A673 (cell line): ENCODE data around the gene TRAPPC6A. TPM values are rescaled to one million over a fixed set of nuclear protein-coding genes. Genes with fewer than 3 reads are reported as not detected.

Experiments
- BruUV-seq: library from RNA; stranded (reverse); fragments of 400-500 nt; replicated peaks from 2 replicates; lab custom pipeline; 2021; lab: Mats Ljungman, UMichigan
- CTCF ChIA-PET: fragments of 300-600 bp; sonication (Branson Sonifier 250); formaldehyde crosslinking; loops from one replicate; lab custom pipeline; 2022; ENCODE audit warnings: antibody characterized with exemption; lab: Charles Lee
- POLR2A ChIA-PET: fragments of 300-600 bp; sonication (Branson Sonifier 250); formaldehyde crosslinking; loops from one replicate; lab custom pipeline; 2022; ENCODE audit warnings: antibody characterized with exemption; ENCODE audit not compliant: low non-redundant PET; lab: Charles Lee
- DNase-seq: peaks from one replicate; pipeline ENCODE4 v3.0.0-alpha.2; 2015; ENCODE audit warnings: low spot score
- H3K27ac ChIP-seq: fragments of 200-600 bp; sonication (generic); 2 replicates; pipeline ENCODE4 v1.5.1; 2016; ENCODE audit warnings: mixed run types, low read depth, mild to moderate bottlenecking, mixed read lengths, antibody characterized with exemption, low read length; ENCODE audit not compliant: poor library complexity, severe bottlenecking
- H3K27me3 ChIP-seq: fragments of 200-600 bp; sonication (generic); replicated peaks from 2 replicates; pipeline ENCODE4 v1.6.1; 2017; ENCODE audit warnings: mixed run types, low read depth, mild to moderate bottlenecking, mixed read lengths, antibody characterized with exemption, low read length; ENCODE audit not compliant: insufficient read depth, poor library complexity
- H3K36me3 ChIP-seq: fragments of 200-600 bp; sonication (generic); 2 replicates; pipeline ENCODE4 v1.6.1; 2016; ENCODE audit warnings: mixed run types, mild to moderate bottlenecking, mixed read lengths, antibody characterized with exemption, low read length; ENCODE audit not compliant: insufficient read depth, poor library complexity, severe bottlenecking
- H3K4me1 ChIP-seq: fragments of 200-600 bp; sonication (generic); 2 replicates; pipeline ENCODE4 v1.6.1; 2017; ENCODE audit warnings: mixed run types, mild to moderate bottlenecking, mixed read lengths, antibody characterized with exemption, low read length; ENCODE audit not compliant: insufficient read depth, poor library complexity, severe bottlenecking
- H3K4me3 ChIP-seq: fragments of 200-600 bp; sonication (generic); 2 replicates; pipeline ENCODE4 v1.5.1; 2016; ENCODE audit warnings: low read depth, mixed run types, mild to moderate bottlenecking, mixed read lengths, low read length; ENCODE audit not compliant: poor library complexity, severe bottlenecking
- H3K9me3 ChIP-seq: fragments of 200-600 bp; sonication (generic); 2 replicates; pipeline ENCODE4 v1.6.1; 2016; ENCODE audit warnings: mixed run types, low read depth, mild to moderate bottlenecking, mixed read lengths, antibody characterized with exemption, low read length; ENCODE audit not compliant: poor library complexity, severe bottlenecking
- EZH2 ChIP-seq: fragments of 200-600 bp; sonication (generic); IDR thresholded peaks from 2 replicates; pipeline ENCODE4 v1.6.1; 2017; ENCODE audit warnings: borderline replicate concordance, low read depth, mild to moderate bottlenecking, mixed read lengths, antibody characterized with exemption, low read length; ENCODE audit not compliant: poor library complexity, severe bottlenecking
- intact Hi-C: fragments of 100-400 bp; cut with micrococcal nuclease; formaldehyde crosslinking; loops from one replicate; pipeline ENCODE4 v1.10.0; 2022; ENCODE audit not compliant: unreplicated experiment
- total RNA-seq: library from RNA; stranded (reverse); gene quantifications from 2 replicates; pipeline ENCODE4 v1.2.3, GENCODE V29; 2021
- TF ChIP-seq, protein P1 (sequence below): fragments of 300-800, 200-600 bp; sonication (generic); conservative IDR thresholded peaks from 2 replicates; pipeline ENCODE4 v1.5.1; 2017; ENCODE audit warnings: low read depth, mild to moderate bottlenecking, antibody characterized with exemption, low read length, moderate library complexity, mixed read lengths

The TRAPPC6A gene
- total RNA-seq, 1 experiment from 2014 or later = 5.8 TPM

DNA sequence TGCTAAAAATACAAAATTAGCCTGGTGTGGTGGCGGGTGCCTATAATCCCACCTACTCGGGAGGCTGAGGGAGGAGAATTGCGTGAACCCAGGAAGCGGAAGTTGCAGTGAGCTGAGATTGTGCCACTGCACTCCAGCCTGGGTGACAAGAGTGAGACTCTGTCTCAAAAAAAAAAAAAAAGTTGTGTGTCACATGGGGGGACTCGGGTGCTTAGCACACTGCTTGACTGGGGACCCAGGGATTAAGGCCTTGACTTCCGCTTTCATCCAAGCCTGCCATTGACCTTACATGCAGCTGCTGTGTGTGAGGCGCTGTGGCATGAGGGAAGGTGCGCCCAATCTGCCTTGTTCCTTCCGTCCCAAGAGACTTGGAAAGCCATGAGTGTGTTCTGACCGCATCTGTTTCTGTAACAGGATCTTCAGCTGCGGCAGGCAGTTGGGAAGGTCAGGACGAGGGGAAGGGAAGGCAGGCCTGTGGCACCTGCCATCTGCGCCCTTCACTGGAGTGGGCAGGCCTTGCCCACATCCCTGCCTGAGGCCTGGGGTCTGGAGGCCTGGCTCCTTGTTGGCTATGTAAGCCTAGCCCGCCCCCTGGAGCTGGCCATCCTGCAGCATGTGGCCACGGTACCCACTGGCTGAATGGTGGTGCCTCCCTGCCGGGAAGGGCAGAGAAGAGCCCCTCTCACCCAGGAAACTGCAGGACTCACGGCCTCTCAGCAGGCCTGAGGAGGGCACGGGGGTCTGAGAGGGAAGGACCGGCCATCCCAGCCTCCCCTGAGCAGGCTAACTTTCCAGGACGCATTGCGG lies 62.0 kb downstream of the TRAPPC6A start:
- BruUV-seq = no TSS peak
- Histone ChIP-seq H3K27me3 (no peaks in the 10 kb centered on the region), H3K4me3 (no peak overlapping the region), H3K36me3 (no peaks in the 10 kb centered on the region), H3K4me1 (no peaks in the 10 kb centered on the region), H3K27ac (no peak overlapping the region), H3K9me3 (no peaks in the 10 kb centered on the region)
- no peak for DNase-seq
- intact Hi-C loops = no loop called here
- ChIA-PET CTCF (interaction anchor here (0.6 kb wide), 1 partner anchor 216 kb away, joined by 4 read pairs; no protein-coding TSS in a partner anchor), POLR2A (no interaction called here)
- TF ChIP-seq, protein P1, sequence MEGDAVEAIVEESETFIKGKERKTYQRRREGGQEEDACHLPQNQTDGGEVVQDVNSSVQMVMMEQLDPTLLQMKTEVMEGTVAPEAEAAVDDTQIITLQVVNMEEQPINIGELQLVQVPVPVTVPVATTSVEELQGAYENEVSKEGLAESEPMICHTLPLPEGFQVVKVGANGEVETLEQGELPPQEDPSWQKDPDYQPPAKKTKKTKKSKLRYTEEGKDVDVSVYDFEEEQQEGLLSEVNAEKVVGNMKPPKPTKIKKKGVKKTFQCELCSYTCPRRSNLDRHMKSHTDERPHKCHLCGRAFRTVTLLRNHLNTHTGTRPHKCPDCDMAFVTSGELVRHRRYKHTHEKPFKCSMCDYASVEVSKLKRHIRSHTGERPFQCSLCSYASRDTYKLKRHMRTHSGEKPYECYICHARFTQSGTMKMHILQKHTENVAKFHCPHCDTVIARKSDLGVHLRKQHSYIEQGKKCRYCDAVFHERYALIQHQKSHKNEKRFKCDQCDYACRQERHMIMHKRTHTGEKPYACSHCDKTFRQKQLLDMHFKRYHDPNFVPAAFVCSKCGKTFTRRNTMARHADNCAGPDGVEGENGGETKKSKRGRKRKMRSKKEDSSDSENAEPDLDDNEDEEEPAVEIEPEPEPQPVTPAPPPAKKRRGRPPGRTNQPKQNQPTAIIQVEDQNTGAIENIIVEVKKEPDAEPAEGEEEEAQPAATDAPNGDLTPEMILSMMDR = no peak
- no peak for TF ChIP-seq EZH2

GRCh38 chr19:45114116-45114515 lies 63.9 kb downstream of the TRAPPC6A start:
- intact Hi-C loops = no loop called here
- CTCF ChIA-PET = no interaction called here
- no peaks in the 10 kb centered on the region for H3K36me3 ChIP-seq
- DNase-seq = no peak
- no peak overlapping the region for H3K4me3 ChIP-seq
- H3K4me1 ChIP-seq = no peaks in the 10 kb centered on the region
- POLR2A ChIA-PET = no interaction called here
- no peak overlapping the region for H3K27ac ChIP-seq
- H3K9me3 ChIP-seq = no peaks in the 10 kb centered on the region
- H3K27me3 ChIP-seq = no peaks in the 10 kb centered on the region
- no peak for TF ChIP-seq EZH2
- TF ChIP-seq, protein P1 = no peak
- no TSS peak for BruUV-seq

GRCh38 chr19:45113628-45114027 lies 64.4 kb downstream of the TRAPPC6A start:
- BruUV-seq = no TSS peak
- intact Hi-C loops = no loop called here

More at GRCh38 chr19:45113628-45114027, 64.4 kb downstream of the TRAPPC6A start:
- DNase-seq = no peak
- Histone ChIP-seq H3K27me3 (no peaks in the 10 kb centered on the region), H3K4me1 (no peaks in the 10 kb centered on the region), H3K9me3 (no peaks in the 10 kb centered on the region), H3K27ac (no peak overlapping the region), H3K4me3 (no peak overlapping the region), H3K36me3 (no peaks in the 10 kb centered on the region)
- CTCF ChIA-PET = no interaction called here
- POLR2A ChIA-PET = no interaction called here
- TF ChIP-seq, protein P1 = no peak
- no peak for TF ChIP-seq EZH2

Other genes starting within 250 kb of the TRAPPC6A start
- not detected in 2 replicates for gene APOC4, start 236.0 kb downstream of the TRAPPC6A start, total RNA-seq
- not detected in 2 replicates for gene APOC2, start 232.2 kb downstream of the TRAPPC6A start, total RNA-seq
- gene CLPTM1, start 222.9 kb downstream of the TRAPPC6A start, total RNA-seq = 135 and 138 TPM in 2 replicates
- gene RELB, start 176.8 kb downstream of the TRAPPC6A start, total RNA-seq = 11.9 and 13.1 TPM in 2 replicates
- gene CLASRP, start 139.2 kb downstream of the TRAPPC6A start, total RNA-seq = 104 and 109 TPM in 2 replicates
- gene ZNF296, start 101.8 kb downstream of the TRAPPC6A start, total RNA-seq = 2.9 and 3.0 TPM in 2 replicates
- gene GEMIN7, start 99.0 kb downstream of the TRAPPC6A start, total RNA-seq = 34.0 and 34.5 TPM in 2 replicates
- gene PPP1R37, start 85.1 kb downstream of the TRAPPC6A start, total RNA-seq = 33.6 and 34.0 TPM in 2 replicates
- 0.30 and 0.37 TPM in 2 replicates for gene NKPD1, start 17.3 kb downstream of the TRAPPC6A start, total RNA-seq
- gene BLOC1S3, start 547 bp upstream of the TRAPPC6A start, total RNA-seq = 8.7 and 9.1 TPM in 2 replicates
- gene EXOC3L2, start 67.2 kb upstream of the TRAPPC6A start, total RNA-seq = not detected in 2 replicates
- gene MARK4, start 73.0 kb upstream of the TRAPPC6A start, total RNA-seq = 44.0 and 46.4 TPM in 2 replicates
- not detected in 2 replicates for gene CKM, start 144.6 kb upstream of the TRAPPC6A start, total RNA-seq
- 0.44 and 0.49 TPM in 2 replicates for gene KLC3, start 162.5 kb upstream of the TRAPPC6A start, total RNA-seq
- gene ERCC2, start 192.3 kb upstream of the TRAPPC6A start, total RNA-seq = 51.6 and 59.2 TPM in 2 replicates
- 5.5 and 8.1 TPM in 2 replicates for gene PPP1R13L, start 226.8 kb upstream of the TRAPPC6A start, total RNA-seq
- gene POLR1G, start 228.4 kb upstream of the TRAPPC6A start, total RNA-seq = 23.2 and 30.1 TPM in 2 replicates
- gene ERCC1, start 245.7 kb upstream of the TRAPPC6A start, total RNA-seq = 158 and 165 TPM in 2 replicates